ENCODE measurements around the gene TBR1.

Gene TBR1

GRCh38 chr2:161381546-161381945 lies 34.6 kb upstream of the TBR1 start:
- TF ChIP-seq TAF1 (IDR thresholded peaks at IDR 0.05; ENCODE audit: low read depth) (no peak), MAX (IDR thresholded peaks at IDR 0.05) (no peak), ZBTB7A (IDR thresholded peaks at IDR 0.05; ENCODE audit: low read depth) (no peak), NFIC (IDR thresholded peaks at IDR 0.05) (no peak), EGR1 (IDR thresholded peaks at IDR 0.05) (no peak), TEAD4 (IDR thresholded peaks at IDR 0.05) (no peak), RAD21 (IDR thresholded peaks at IDR 0.05; ENCODE audit: low read depth) (no peak), CREB1 (IDR thresholded peaks at IDR 0.05; ENCODE audit: low read depth) (no peak)

GRCh38 chr2:161382747-161383146 lies 33.4 kb upstream of the TBR1 start:
- TF ChIP-seq USF1 (IDR thresholded peaks at IDR 0.05), result no peak
- TF ChIP-seq MAX (IDR thresholded peaks at IDR 0.05), result no peak
- no peak for TF ChIP-seq ZBTB7A (IDR thresholded peaks at IDR 0.05; ENCODE audit: low read depth)
- no peak for TF ChIP-seq NFIC (IDR thresholded peaks at IDR 0.05)
- TF ChIP-seq TCF12 (IDR thresholded peaks at IDR 0.05; ENCODE audit: low read depth), result no peak
- no peak for TF ChIP-seq CREB1 (IDR thresholded peaks at IDR 0.05; ENCODE audit: low read depth)
- TF ChIP-seq TEAD4 (IDR thresholded peaks at IDR 0.05), result no peak
- no peak for TF ChIP-seq CEBPB (IDR thresholded peaks at IDR 0.05)
- TF ChIP-seq EGR1 (IDR thresholded peaks at IDR 0.05), result no peak
- no peak for TF ChIP-seq YY1 (IDR thresholded peaks at IDR 0.05; ENCODE audit: low read depth)
- TF ChIP-seq REST (IDR thresholded peaks at IDR 0.05; ENCODE audit: low read depth), result no peak
- no peak for TF ChIP-seq EP300 (IDR thresholded peaks at IDR 0.05; ENCODE audit: borderline replicate concordance)
- no peak for TF ChIP-seq FOXM1 (IDR thresholded peaks at IDR 0.05; ENCODE audit: borderline replicate concordance, low read depth)
- TF ChIP-seq TAF1 (IDR thresholded peaks at IDR 0.05; ENCODE audit: low read depth), result no peak
- TF ChIP-seq RAD21 (IDR thresholded peaks at IDR 0.05; ENCODE audit: low read depth), result no peak

- TF ChIP-seq FOXM1 (IDR thresholded peaks at IDR 0.05; ENCODE audit: borderline replicate concordance, low read depth) (no peak), ZBTB7A (IDR thresholded peaks at IDR 0.05; ENCODE audit: low read depth) (no peak), YY1 (IDR thresholded peaks at IDR 0.05; ENCODE audit: low read depth) (no peak), REST (IDR thresholded peaks at IDR 0.05; ENCODE audit: low read depth) (no peak), EGR1 (IDR thresholded peaks at IDR 0.05) (no peak), USF1 (IDR thresholded peaks at IDR 0.05) (no peak), NFIC (IDR thresholded peaks at IDR 0.05) (no peak), MAX (IDR thresholded peaks at IDR 0.05) (no peak), TEAD4 (IDR thresholded peaks at IDR 0.05) (no peak)
Measured at GRCh38 chr2:161384864-161385263, 31.2 kb upstream of the TBR1 start.

GRCh38 chr2:161386228-161386824 lies 29.8 kb upstream of the TBR1 start:
- no peak for TF ChIP-seq CEBPB (IDR thresholded peaks at IDR 0.05)
- no peak for TF ChIP-seq MAX (IDR thresholded peaks at IDR 0.05)
- no peak for TF ChIP-seq ZBTB7A (IDR thresholded peaks at IDR 0.05; ENCODE audit: low read depth)
- TF ChIP-seq EP300 (IDR thresholded peaks at IDR 0.05; ENCODE audit: borderline replicate concordance), result no peak
- no peak for TF ChIP-seq TCF12 (IDR thresholded peaks at IDR 0.05; ENCODE audit: low read depth)
- TF ChIP-seq TAF1 (IDR thresholded peaks at IDR 0.05; ENCODE audit: low read depth), result no peak
- no peak for TF ChIP-seq RAD21 (IDR thresholded peaks at IDR 0.05; ENCODE audit: low read depth)
- no peak for TF ChIP-seq USF1 (IDR thresholded peaks at IDR 0.05)
- no peak for TF ChIP-seq EGR1 (IDR thresholded peaks at IDR 0.05)
- TF ChIP-seq NFIC (IDR thresholded peaks at IDR 0.05), result no peak
- no peak for TF ChIP-seq CREB1 (IDR thresholded peaks at IDR 0.05; ENCODE audit: low read depth)
- no peak for TF ChIP-seq YY1 (IDR thresholded peaks at IDR 0.05; ENCODE audit: low read depth)
- no peak for TF ChIP-seq FOXM1 (IDR thresholded peaks at IDR 0.05; ENCODE audit: borderline replicate concordance, low read depth)
- no peak for TF ChIP-seq TEAD4 (IDR thresholded peaks at IDR 0.05)
- no peak for TF ChIP-seq REST (IDR thresholded peaks at IDR 0.05; ENCODE audit: low read depth)

Measured in Ishikawa (cell line).